GM18870 (cell line): Measurements from ENCODE around the gene SPATA6.
"Not testable (repeated sequence)": the region's sequence is repeated elsewhere in the genome, so short reads cannot be mapped to it uniquely, and the experiment has no call there.

ENCODE experiments used
- ATAC-seq: cut with Tn5 transposase; IDR thresholded peaks from one replicate; pipeline ENCODE4 v1.9.1; 2021; ENCODE audit warnings: moderate library complexity; ENCODE audit not compliant: unreplicated experiment

The SPATA6 gene

DNA sequence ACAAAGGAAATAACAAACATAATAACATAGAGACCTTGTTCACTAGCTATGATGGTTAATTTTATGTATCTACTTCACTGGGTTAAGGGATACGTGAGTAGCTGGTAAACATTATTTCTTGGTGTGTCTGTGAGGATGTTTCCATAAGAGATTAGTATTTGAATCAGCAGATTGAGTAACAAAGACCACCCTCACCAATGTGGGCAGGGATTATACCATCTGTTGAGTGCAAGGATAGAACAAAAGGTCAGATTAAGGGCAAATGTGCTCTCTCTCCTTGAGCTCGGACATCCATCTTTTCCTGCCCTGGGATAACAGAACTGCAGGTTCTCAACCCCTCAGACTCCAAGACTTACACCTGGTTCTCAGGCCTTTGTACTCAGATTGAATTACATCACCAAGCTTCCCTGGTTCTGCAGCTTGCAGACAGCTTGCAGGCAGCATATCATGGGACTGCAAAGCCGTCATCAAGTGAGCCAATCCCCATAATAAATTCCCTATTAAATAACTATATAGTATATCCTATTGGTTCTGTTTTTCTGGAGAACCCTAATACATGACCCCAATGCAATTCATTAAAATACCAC, 9.2 kb downstream of the SPATA6 start:
- no peak for ATAC-seq

DNA sequence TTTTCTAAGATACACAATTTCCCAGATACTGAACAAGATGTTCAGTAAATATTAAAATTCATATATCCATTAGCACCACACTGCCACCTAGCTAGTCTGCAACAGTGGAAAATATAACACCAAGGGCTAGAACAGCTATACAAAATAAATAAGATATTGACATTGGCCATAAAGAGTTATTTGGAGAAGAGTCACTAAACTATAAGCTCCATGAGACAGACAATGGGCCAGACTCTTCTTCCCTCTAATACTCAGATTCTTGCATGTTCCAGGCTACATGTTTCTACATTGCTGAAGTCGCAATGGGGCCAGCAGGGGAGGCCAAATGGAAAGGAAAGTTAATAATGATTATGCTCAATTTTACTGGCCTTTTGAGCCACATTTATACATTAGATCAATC, 21.5 kb downstream of the SPATA6 start:
- ATAC-seq: no peak

- ATAC-seq: no peak
Measured at GRCh38 chr1:48448932-48449331, 23.1 kb downstream of the SPATA6 start.

- not testable (repeated sequence) for ATAC-seq
Measured at GRCh38 chr1:48444186-48444585, 27.8 kb downstream of the SPATA6 start.

DNA sequence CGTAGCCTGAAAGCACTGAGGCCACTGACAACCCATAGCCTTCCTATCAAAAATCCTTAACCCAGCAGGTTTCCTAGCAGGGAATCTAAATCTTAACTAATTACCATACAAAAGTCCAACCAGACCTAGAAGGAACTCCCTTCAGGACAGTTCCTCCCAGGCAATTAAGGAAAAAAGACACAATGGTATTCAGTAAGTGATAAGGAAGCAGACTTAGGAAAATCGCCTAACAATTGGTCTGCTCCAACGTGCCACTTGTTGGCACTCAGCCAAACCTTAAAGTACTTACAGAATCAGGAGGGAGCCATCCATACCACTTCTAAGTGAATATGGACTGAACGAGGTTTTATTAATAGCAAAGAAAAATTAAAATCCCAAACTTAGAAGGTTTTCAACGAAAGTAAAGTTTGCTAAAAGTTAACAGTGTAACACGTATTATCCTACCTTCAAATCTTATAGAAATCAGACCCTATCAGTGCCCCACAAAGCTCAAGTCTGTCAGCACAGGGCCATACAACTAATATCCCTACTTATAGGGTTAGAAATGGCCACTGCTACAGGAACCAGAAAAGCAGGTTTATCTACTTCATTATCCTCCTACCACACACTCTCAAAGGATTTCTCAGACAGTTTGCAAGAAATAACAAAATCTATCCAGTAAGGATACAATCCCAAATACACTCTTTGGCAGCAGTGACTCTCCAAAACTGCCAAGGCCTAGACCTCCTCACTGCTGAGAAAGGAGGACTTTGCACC, 29.0 kb downstream of the SPATA6 start:
- no peak for ATAC-seq

DNA sequence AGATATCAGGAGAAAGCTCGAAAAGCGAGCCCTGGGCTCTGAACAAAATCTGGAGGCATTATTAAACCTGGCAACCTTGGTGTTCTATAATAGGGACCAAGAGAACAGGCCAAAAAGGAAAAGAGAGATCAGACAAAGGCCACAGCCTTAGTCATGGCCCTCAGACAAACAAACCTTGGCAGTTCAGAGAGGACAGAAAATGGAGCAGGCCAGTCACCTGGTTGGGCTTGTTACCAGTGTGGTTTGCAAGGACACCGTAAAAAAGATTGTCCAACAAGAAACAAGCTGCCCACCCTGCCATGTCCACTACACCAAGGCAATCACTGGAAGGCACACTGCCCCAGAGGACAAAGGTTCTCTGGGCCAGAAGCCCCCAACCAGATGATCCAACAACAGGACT, 31.2 kb downstream of the SPATA6 start:
- ATAC-seq: not testable (repeated sequence)

DNA sequence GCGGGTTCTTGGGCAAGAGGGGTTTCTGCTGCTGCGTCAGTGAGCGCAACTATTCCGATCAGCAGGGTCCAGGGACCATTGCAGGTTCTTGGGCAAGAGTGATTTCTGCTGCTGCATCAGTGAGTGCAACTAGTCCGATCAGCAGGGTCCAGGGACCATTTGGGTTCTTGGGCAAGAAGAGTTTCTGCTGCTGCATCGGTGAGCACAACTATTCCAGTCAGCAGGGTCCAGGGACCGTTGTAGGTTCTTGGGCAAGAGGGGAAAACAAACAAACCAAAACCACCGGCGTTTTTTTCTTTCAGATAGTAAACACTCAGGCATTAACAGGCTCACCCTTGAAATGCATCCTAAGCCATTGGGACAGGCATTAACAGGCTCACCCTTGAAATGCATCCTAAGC, 32.6 kb downstream of the SPATA6 start:
- ATAC-seq: no peak

DNA sequence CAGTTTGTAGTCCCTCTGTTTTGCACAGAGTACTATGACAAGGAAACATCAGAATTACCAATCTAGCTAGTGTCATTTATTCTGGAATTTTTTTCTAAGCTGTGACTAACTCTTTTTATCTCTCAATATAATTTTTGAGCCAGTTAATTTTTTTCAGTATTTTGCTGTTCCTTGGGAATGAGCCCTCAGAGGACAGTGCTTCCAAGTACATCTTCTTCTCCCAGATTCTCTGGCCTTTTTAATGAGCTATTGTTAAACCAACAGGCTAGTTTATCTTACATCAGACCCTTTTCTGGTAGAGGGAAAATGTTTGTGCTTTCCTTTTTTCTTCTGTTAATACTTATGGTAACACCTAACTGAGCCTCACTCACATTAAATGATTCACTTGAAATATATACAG, 34.6 kb downstream of the SPATA6 start:
- not testable (repeated sequence) for ATAC-seq

- ATAC-seq: not testable (repeated sequence)
Measured at GRCh38 chr1:48435312-48436002, 36.5 kb downstream of the SPATA6 start.

GRCh38 chr1:48430832-48431231, 41.2 kb downstream of the SPATA6 start:
- ATAC-seq: no peak

GRCh38 chr1:48422009-48422408, 50.0 kb downstream of the SPATA6 start:
- no peak for ATAC-seq

GRCh38 chr1:48418742-48419141, 53.3 kb downstream of the SPATA6 start:
- ATAC-seq: no peak

DNA sequence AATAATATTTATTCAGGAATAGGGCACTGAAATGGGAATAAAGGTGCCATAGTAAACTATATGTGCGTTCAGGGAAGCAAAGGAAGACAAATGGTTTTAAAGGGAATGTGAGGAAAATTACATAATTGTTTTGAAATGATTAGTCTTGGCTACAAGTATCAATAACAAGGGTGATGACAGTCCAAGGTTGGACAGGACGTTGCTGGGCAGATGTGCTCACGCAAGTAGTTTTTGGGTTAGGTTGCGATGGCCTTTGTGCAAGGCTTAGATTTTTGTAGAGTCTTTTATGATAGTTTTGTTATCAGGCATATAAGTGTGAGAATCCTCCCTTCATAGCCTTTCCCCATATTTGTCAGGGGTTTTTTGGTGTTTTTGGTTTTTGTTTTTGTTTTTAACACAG, 57.0 kb downstream of the SPATA6 start:
- ATAC-seq: no peak

DNA sequence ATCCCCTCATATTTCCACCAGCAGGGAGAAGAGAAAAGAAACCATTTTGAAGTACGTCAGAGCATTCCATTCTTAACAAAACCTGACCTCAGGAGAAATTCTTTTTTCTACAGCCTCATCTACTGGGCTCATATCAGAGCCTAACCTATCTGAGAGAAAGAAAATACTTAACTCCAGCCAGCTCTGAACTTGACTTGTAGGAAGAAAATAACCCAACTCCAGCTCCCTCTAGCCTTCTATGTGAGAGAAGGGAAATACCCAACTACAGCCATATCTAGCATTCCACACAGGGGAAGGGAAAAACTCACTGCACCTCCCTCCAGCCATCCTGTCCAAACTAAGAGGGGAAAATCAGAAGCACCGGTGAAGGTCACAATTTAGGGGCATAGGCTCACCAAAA, 57.7 kb downstream of the SPATA6 start:
- ATAC-seq: no peak

GRCh38 chr1:48405940-48406339, 66.1 kb downstream of the SPATA6 start:
- ATAC-seq: no peak

DNA sequence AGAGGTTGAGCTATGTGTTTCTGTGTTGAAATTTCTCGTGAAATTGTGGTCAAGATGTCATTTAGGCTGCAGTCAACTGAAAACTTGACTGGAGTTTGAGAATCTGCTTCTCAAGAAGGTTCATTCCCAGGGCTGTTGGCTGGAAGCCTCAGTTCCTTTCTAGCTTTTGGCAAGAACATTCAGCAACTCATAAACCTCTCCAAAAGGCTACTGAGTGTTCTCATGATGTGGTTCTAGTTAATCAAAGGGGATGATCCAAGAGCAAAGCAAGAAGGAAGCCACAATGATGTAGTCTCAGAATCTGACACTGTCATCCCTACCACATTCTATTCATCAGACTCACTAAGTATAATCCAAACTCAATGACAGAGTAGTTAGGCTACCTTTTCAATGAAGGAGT, 66.6 kb downstream of the SPATA6 start:
- no peak for ATAC-seq

GRCh38 chr1:48402599-48402998, 69.4 kb downstream of the SPATA6 start:
- no peak for ATAC-seq

GRCh38 chr1:48396208-48396607, 75.8 kb downstream of the SPATA6 start:
- ATAC-seq: no peak

GRCh38 chr1:48391926-48392325, 80.1 kb downstream of the SPATA6 start:
- ATAC-seq: no peak

- no peak for ATAC-seq
Measured at GRCh38 chr1:48387409-48387808, 84.6 kb downstream of the SPATA6 start.

GRCh38 chr1:48374785-48375184, 97.2 kb downstream of the SPATA6 start:
- no peak for ATAC-seq

- ATAC-seq: no peak
Measured at GRCh38 chr1:48371598-48371997, 100.4 kb downstream of the SPATA6 start.
